HEK293 (cell line): ENCODE results near the gene SAMD8.

Source experiments
- CTCF ChIA-PET: fragments of 350-600 bp; formaldehyde crosslinking; extraction: SDS; loops from one replicate; lab custom pipeline; 2021; ENCODE audit warnings: antibody characterized with exemption; lab: Yijun Ruan, JAX
- POLR2A ChIA-PET: fragments of 300-600 bp; formaldehyde crosslinking; extraction: SDS; loops from one replicate; lab custom pipeline; 2020; ENCODE audit warnings: antibody characterized with exemption, inconsistent platforms; lab: Yijun Ruan, JAX
- H3K27ac ChIP-seq: fragments of 200-500 bp; sonication (Bioruptor generic); 2 replicates; pipeline ENCODE4 v1.5.1; 2014; ENCODE audit warnings: low read depth, low read length, control low read depth, inconsistent platforms; ENCODE audit errors: extremely low read depth
- H3K36me3 ChIP-seq, 2 experiments: fragments of 200-500 bp in 1 of 2; sonication (Bioruptor generic) in 1 of 2; 1 replicate in 1 of 2; 2 replicates in 1 of 2; pipeline ENCODE4 v1.5.1; 2014 to 2017; ENCODE audit warnings: inconsistent platforms in 2 of 2, low read length in 2 of 2; ENCODE audit not compliant: control insufficient read depth in 2 of 2, insufficient read depth in 1 of 2
- H3K4me1 ChIP-seq: fragments of 200-500 bp; sonication (Bioruptor generic); 2 replicates; pipeline ENCODE4 v1.5.1; 2014; ENCODE audit warnings: mild to moderate bottlenecking, low read length, inconsistent platforms; ENCODE audit not compliant: control insufficient read depth, insufficient read depth
- H3K4me3 ChIP-seq: 2 replicates; pipeline ENCODE4 v1.5.1; 2011; ENCODE audit warnings: low read depth, mild to moderate bottlenecking, control low read depth, low read length, moderate library complexity
- H3K9me3 ChIP-seq: fragments of 200-500 bp; sonication (Bioruptor generic); 2 replicates; pipeline ENCODE4 v1.5.1; 2014; ENCODE audit warnings: low read depth, low read length, inconsistent platforms; ENCODE audit not compliant: control insufficient read depth, insufficient read depth
- KLF16 ChIP-seq: fragments of 450-650 bp; formaldehyde crosslinking; IDR thresholded peaks from 2 replicates; pipeline ENCODE4 v1.5.1; 2017; ENCODE audit warnings: missing biosample characterization, missing genetic modification characterization
- KLF9 ChIP-seq: fragments of 450-650 bp; formaldehyde crosslinking; IDR thresholded peaks from 2 replicates; pipeline ENCODE4 v1.5.1; 2016; ENCODE audit warnings: missing biosample characterization, missing genetic modification characterization, low read depth
- YY1 ChIP-seq: fragments of 450-650 bp; formaldehyde crosslinking; IDR thresholded peaks from 2 replicates; pipeline ENCODE4 v1.5.1; 2018; ENCODE audit warnings: missing biosample characterization, missing genetic modification characterization
- ZBTB17 ChIP-seq: fragments of 450-650 bp; formaldehyde crosslinking; IDR thresholded peaks from 2 replicates; pipeline ENCODE4 v1.5.1; 2016; ENCODE audit warnings: missing biosample characterization, missing genetic modification characterization
- ZBTB8A ChIP-seq: fragments of 450-650 bp; formaldehyde crosslinking; IDR thresholded peaks from 2 replicates; pipeline ENCODE4 v1.5.1; 2016; ENCODE audit warnings: missing biosample characterization, missing genetic modification characterization
- ZNF10 ChIP-seq: fragments of 450-650 bp; formaldehyde crosslinking; IDR thresholded peaks from 2 replicates; pipeline ENCODE4 v1.5.1; 2017; ENCODE audit warnings: missing biosample characterization, missing genetic modification characterization
- ZNF132 ChIP-seq: fragments of 450-650 bp; formaldehyde crosslinking; IDR thresholded peaks from 2 replicates; pipeline ENCODE4 v1.5.1; 2017; ENCODE audit warnings: missing biosample characterization, missing genetic modification characterization, borderline replicate concordance
- ZNF146 ChIP-seq: fragments of 450-650 bp; formaldehyde crosslinking; IDR thresholded peaks from 2 replicates; pipeline ENCODE4 v1.5.1; 2016; ENCODE audit warnings: missing biosample characterization, missing genetic modification characterization
- ZNF19 ChIP-seq: fragments of 450-650 bp; formaldehyde crosslinking; IDR thresholded peaks from 2 replicates; pipeline ENCODE4; 2016; ENCODE audit warnings: missing biosample characterization, missing genetic modification characterization, low read depth
- ZNF302 ChIP-seq: fragments of 450-650 bp; formaldehyde crosslinking; IDR thresholded peaks from 2 replicates; pipeline ENCODE4 v1.5.1; 2016; ENCODE audit warnings: missing biosample characterization, missing genetic modification characterization, low read depth
- ZNF335 ChIP-seq: fragments of 450-650 bp; formaldehyde crosslinking; conservative IDR thresholded peaks from 2 replicates; pipeline ENCODE4 v1.5.1; 2016; ENCODE audit warnings: missing biosample characterization, missing genetic modification characterization
- ZNF354C ChIP-seq: fragments of 450-650 bp; formaldehyde crosslinking; IDR thresholded peaks from 2 replicates; pipeline ENCODE4 v1.5.1; 2016; ENCODE audit warnings: missing biosample characterization, missing genetic modification characterization, low read depth, borderline replicate concordance
- ZNF501 ChIP-seq: fragments of 450-650 bp; formaldehyde crosslinking; IDR thresholded peaks from 2 replicates; pipeline ENCODE4 v1.5.1; 2016; ENCODE audit warnings: missing biosample characterization, missing genetic modification characterization
- ZNF510 ChIP-seq: fragments of 450-650 bp; formaldehyde crosslinking; IDR thresholded peaks from 2 replicates; pipeline ENCODE4 v1.5.1; 2018; ENCODE audit warnings: mild to moderate bottlenecking, missing genetic modification characterization, missing biosample characterization; ENCODE audit not compliant: insufficient replicate concordance
- ZNF529 ChIP-seq: fragments of 450-650 bp; formaldehyde crosslinking; IDR thresholded peaks from 2 replicates; pipeline ENCODE4 v1.5.1; 2017; ENCODE audit warnings: missing genetic modification characterization, missing biosample characterization; ENCODE audit not compliant: insufficient replicate concordance
- ZNF555 ChIP-seq: fragments of 450-650 bp; formaldehyde crosslinking; conservative IDR thresholded peaks from 2 replicates; pipeline ENCODE4 v1.5.1; 2017; ENCODE audit warnings: missing biosample characterization, mild to moderate bottlenecking, missing genetic modification characterization, inconsistent platforms
- ZNF558 ChIP-seq: fragments of 450-650 bp; formaldehyde crosslinking; IDR thresholded peaks from 2 replicates; pipeline ENCODE4 v1.5.1; 2016; ENCODE audit warnings: missing biosample characterization, missing genetic modification characterization
- ZNF600 ChIP-seq: fragments of 450-650 bp; formaldehyde crosslinking; IDR thresholded peaks from 2 replicates; pipeline ENCODE4 v1.5.1; 2016; ENCODE audit warnings: missing biosample characterization, missing genetic modification characterization
- ZNF624 ChIP-seq: fragments of 450-650 bp; formaldehyde crosslinking; IDR thresholded peaks from 2 replicates; pipeline ENCODE4 v1.5.1; 2017; ENCODE audit warnings: missing biosample characterization, missing genetic modification characterization
- ZNF629 ChIP-seq: fragments of 450-650 bp; formaldehyde crosslinking; IDR thresholded peaks from 2 replicates; pipeline ENCODE4 v1.5.1; 2017; ENCODE audit warnings: missing biosample characterization, missing genetic modification characterization
- TF ChIP-seq, protein P1 (sequence below): fragments of 450-650 bp; IDR thresholded peaks from 2 replicates; pipeline ENCODE4 v1.5.1; 2018; ENCODE audit warnings: missing biosample characterization, mild to moderate bottlenecking, missing genetic modification characterization
- TF ChIP-seq, protein P2 (sequence below): fragments of 450-650 bp; formaldehyde crosslinking; IDR thresholded peaks from 2 replicates; pipeline ENCODE4 v1.5.1; 2017; ENCODE audit warnings: missing biosample characterization, missing genetic modification characterization
- TF ChIP-seq, protein P3 (sequence below): fragments of 450-650 bp; formaldehyde crosslinking; IDR thresholded peaks from 2 replicates; pipeline ENCODE4 v1.5.1; 2016; ENCODE audit warnings: missing biosample characterization, missing genetic modification characterization
- TF ChIP-seq, protein P4 (sequence below): fragments of 450-650 bp; formaldehyde crosslinking; IDR thresholded peaks from 2 replicates; pipeline ENCODE4 v1.5.1; 2016; ENCODE audit warnings: missing biosample characterization, missing genetic modification characterization, borderline replicate concordance
- TF ChIP-seq, protein P5 (sequence below): fragments of 450-650 bp; formaldehyde crosslinking; IDR thresholded peaks from 2 replicates; pipeline ENCODE4 v1.5.1; 2016; ENCODE audit warnings: missing biosample characterization, missing genetic modification characterization

The SAMD8 gene

GRCh38 chr10:75111907-75112679, 637 bp downstream of the SAMD8 start (continued):
- TF ChIP-seq ZNF510 (tag by site-specific recombination) (peak; percentile 32), ZNF335 (tag by site-specific recombination) (peak; percentile 78), ZNF624 (tag by site-specific recombination) (0 out of 2 replicates have a peak, but pooled peaks have one; percentile 59), ZBTB8A (tag by site-specific recombination) (peak; percentile 88), YY1 (0 out of 2 replicates have a peak, but pooled peaks have one; percentile 10), ZNF10 (tag by site-specific recombination) (no peak), ZNF600 (tag by site-specific recombination) (peak; percentile 76; the same call in 1 of the 2 replicates), KLF16 (peak; percentile 57)
- TF ChIP-seq, all 188 proteins: peak for 37

GRCh38 chr10:75115137-75115536, 3.7 kb downstream of the SAMD8 start:
- no peak overlapping the region for H3K4me3 ChIP-seq
- POLR2A ChIA-PET: no interaction called here
- H3K36me3 ChIP-seq: no peaks in the 10 kb centered on the region; a peak in 1 of 3 replicates
- CTCF ChIA-PET: interaction anchor here (1.6 kb wide), 1 partner anchor 115 kb away, joined by 6 read pairs; no protein-coding TSS in a partner anchor
- H3K27ac ChIP-seq: no peak overlapping the region
- peaks cover 18% of the 10 kb centered on the region for H3K4me1 ChIP-seq
- no peaks in the 10 kb centered on the region for H3K9me3 ChIP-seq
- TF ChIP-seq ZNF132 (tag by site-specific recombination) (no peak), ZNF354C (tag by site-specific recombination) (no peak), ZNF529 (no peak), ZNF501 (no peak), ZNF600 (tag by site-specific recombination) (peak; percentile 56; the same call in 1 of the 2 replicates), ZNF146 (tag by site-specific recombination) (peak; percentile 91), ZNF19 (no peak), ZNF302 (tag by site-specific recombination) (no peak), ZBTB17 (tag by site-specific recombination) (peak; percentile 31; the same call in 1 of the 2 replicates), ZNF558 (tag by site-specific recombination) (no peak), ZNF629 (peak; percentile 48; the same call in 1 of the 2 replicates), KLF9 (no peak), ZNF555 (no peak)
- TF ChIP-seq, protein P1, sequence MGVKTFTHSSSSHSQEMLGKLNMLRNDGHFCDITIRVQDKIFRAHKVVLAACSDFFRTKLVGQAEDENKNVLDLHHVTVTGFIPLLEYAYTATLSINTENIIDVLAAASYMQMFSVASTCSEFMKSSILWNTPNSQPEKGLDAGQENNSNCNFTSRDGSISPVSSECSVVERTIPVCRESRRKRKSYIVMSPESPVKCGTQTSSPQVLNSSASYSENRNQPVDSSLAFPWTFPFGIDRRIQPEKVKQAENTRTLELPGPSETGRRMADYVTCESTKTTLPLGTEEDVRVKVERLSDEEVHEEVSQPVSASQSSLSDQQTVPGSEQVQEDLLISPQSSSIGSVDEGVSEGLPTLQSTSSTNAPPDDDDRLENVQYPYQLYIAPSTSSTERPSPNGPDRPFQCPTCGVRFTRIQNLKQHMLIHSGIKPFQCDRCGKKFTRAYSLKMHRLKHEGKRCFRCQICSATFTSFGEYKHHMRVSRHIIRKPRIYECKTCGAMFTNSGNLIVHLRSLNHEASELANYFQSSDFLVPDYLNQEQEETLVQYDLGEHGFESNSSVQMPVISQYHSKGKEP (tag by site-specific recombination): no peak
- TF ChIP-seq, protein P2, sequence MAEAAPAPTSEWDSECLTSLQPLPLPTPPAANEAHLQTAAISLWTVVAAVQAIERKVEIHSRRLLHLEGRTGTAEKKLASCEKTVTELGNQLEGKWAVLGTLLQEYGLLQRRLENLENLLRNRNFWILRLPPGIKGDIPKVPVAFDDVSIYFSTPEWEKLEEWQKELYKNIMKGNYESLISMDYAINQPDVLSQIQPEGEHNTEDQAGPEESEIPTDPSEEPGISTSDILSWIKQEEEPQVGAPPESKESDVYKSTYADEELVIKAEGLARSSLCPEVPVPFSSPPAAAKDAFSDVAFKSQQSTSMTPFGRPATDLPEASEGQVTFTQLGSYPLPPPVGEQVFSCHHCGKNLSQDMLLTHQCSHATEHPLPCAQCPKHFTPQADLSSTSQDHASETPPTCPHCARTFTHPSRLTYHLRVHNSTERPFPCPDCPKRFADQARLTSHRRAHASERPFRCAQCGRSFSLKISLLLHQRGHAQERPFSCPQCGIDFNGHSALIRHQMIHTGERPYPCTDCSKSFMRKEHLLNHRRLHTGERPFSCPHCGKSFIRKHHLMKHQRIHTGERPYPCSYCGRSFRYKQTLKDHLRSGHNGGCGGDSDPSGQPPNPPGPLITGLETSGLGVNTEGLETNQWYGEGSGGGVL: no peak
- TF ChIP-seq, protein P3, sequence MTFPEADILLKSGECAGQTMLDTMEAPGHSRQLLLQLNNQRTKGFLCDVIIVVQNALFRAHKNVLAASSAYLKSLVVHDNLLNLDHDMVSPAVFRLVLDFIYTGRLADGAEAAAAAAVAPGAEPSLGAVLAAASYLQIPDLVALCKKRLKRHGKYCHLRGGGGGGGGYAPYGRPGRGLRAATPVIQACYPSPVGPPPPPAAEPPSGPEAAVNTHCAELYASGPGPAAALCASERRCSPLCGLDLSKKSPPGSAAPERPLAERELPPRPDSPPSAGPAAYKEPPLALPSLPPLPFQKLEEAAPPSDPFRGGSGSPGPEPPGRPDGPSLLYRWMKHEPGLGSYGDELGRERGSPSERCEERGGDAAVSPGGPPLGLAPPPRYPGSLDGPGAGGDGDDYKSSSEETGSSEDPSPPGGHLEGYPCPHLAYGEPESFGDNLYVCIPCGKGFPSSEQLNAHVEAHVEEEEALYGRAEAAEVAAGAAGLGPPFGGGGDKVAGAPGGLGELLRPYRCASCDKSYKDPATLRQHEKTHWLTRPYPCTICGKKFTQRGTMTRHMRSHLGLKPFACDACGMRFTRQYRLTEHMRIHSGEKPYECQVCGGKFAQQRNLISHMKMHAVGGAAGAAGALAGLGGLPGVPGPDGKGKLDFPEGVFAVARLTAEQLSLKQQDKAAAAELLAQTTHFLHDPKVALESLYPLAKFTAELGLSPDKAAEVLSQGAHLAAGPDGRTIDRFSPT: no peak
- TF ChIP-seq, protein P4, sequence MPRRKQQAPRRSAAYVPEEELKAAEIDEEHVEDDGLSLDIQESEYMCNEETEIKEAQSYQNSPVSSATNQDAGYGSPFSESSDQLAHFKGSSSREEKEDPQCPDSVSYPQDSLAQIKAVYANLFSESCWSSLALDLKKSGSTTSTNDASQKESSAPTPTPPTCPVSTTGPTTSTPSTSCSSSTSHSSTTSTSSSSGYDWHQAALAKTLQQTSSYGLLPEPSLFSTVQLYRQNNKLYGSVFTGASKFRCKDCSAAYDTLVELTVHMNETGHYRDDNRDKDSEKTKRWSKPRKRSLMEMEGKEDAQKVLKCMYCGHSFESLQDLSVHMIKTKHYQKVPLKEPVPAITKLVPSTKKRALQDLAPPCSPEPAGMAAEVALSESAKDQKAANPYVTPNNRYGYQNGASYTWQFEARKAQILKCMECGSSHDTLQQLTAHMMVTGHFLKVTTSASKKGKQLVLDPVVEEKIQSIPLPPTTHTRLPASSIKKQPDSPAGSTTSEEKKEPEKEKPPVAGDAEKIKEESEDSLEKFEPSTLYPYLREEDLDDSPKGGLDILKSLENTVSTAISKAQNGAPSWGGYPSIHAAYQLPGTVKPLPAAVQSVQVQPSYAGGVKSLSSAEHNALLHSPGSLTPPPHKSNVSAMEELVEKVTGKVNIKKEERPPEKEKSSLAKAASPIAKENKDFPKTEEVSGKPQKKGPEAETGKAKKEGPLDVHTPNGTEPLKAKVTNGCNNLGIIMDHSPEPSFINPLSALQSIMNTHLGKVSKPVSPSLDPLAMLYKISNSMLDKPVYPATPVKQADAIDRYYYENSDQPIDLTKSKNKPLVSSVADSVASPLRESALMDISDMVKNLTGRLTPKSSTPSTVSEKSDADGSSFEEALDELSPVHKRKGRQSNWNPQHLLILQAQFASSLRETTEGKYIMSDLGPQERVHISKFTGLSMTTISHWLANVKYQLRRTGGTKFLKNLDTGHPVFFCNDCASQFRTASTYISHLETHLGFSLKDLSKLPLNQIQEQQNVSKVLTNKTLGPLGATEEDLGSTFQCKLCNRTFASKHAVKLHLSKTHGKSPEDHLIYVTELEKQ: no peak
- TF ChIP-seq, protein P5, sequence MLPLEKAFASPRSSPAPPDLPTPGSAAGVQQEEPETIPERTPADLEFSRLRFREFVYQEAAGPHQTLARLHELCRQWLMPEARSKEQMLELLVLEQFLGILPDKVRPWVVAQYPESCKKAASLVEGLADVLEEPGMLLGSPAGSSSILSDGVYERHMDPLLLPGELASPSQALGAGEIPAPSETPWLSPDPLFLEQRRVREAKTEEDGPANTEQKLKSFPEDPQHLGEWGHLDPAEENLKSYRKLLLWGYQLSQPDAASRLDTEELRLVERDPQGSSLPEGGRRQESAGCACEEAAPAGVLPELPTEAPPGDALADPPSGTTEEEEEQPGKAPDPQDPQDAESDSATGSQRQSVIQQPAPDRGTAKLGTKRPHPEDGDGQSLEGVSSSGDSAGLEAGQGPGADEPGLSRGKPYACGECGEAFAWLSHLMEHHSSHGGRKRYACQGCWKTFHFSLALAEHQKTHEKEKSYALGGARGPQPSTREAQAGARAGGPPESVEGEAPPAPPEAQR (tag by site-specific recombination): no peak
